ENCODE results near the gene SULT1C2.
A peak's percentile ranks its signal among the peaks of the same experiment; 100 is the strongest.

SULT1C2 gene

DNA sequence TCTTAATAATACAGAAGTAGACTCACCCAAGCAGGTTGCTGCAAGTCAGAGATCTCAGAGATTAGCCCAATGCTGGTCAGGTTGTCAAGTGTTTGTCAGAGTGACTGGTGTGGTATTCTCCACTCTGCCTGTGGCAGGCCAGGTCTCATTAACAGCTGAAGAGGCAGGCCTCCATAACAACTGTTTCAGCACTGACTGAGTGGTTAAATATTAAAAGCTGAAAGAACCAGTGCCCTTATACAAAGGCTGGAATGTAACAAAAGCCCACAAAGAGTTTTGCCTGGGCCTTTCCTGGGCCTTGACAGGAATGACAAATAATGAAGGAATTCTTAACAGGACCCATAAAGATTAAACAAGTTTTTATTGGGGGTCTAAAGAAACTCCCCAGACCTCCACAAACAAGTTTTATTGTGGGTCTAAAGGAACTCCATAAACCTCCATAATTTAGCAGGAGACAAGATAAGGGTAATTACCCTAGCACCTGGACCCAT is 26.8 kb downstream of the SULT1C2 start:
- no peak overlapping the region for H3K4me3 ChIP-seq (ENCODE audit: low read length, poor library complexity, severe bottlenecking)
- no peaks in the 10 kb centered on the region for H3K79me2 ChIP-seq (ENCODE audit: insufficient read depth, low read length)
- H3K9ac ChIP-seq (ENCODE audit: low read depth, low read length, poor library complexity, severe bottlenecking), result no peak overlapping the region
- no peak overlapping the region for H2AFZ ChIP-seq (ENCODE audit: low read length)
- no peaks in the 10 kb centered on the region for H3K9me2 ChIP-seq (replicated peaks; ENCODE audit: low read depth, low read length)
- no peaks in the 10 kb centered on the region for H3K36me3 ChIP-seq (ENCODE audit: insufficient read depth, low read length)
- H3F3A ChIP-seq (ENCODE audit: low read depth), result no peaks in the 10 kb centered on the region
- no peaks in the 10 kb centered on the region for H3K27me3 ChIP-seq (ENCODE audit: insufficient read depth, low read length, poor library complexity, severe bottlenecking)
- no peaks in the 10 kb centered on the region for H4K20me1 ChIP-seq (ENCODE audit: insufficient read depth, low read length, poor library complexity, severe bottlenecking)
- H3K9me3 ChIP-seq (ENCODE audit: insufficient read depth, low read depth, low read length), result no peaks in the 10 kb centered on the region
- no peak for TF ChIP-seq EZH2phosphoT487 (IDR thresholded peaks at IDR 0.05; ENCODE audit: borderline replicate concordance)
- TF ChIP-seq, protein P1, sequence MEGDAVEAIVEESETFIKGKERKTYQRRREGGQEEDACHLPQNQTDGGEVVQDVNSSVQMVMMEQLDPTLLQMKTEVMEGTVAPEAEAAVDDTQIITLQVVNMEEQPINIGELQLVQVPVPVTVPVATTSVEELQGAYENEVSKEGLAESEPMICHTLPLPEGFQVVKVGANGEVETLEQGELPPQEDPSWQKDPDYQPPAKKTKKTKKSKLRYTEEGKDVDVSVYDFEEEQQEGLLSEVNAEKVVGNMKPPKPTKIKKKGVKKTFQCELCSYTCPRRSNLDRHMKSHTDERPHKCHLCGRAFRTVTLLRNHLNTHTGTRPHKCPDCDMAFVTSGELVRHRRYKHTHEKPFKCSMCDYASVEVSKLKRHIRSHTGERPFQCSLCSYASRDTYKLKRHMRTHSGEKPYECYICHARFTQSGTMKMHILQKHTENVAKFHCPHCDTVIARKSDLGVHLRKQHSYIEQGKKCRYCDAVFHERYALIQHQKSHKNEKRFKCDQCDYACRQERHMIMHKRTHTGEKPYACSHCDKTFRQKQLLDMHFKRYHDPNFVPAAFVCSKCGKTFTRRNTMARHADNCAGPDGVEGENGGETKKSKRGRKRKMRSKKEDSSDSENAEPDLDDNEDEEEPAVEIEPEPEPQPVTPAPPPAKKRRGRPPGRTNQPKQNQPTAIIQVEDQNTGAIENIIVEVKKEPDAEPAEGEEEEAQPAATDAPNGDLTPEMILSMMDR (conservative IDR thresholded peaks at IDR 0.05; ENCODE audit: low read length), result no peak
- H3K4me2 ChIP-seq (ENCODE audit: low read depth, low read length, poor library complexity, severe bottlenecking), result no peak overlapping the region
- peaks cover 15% of the 10 kb centered on the region for H3K4me1 ChIP-seq (ENCODE audit: insufficient read depth, low read length, poor library complexity, severe bottlenecking)

GRCh38 chr2:108316033-108316432 is 27.3 kb downstream of the SULT1C2 start:
- no peaks in the 10 kb centered on the region for H3K79me2 ChIP-seq (ENCODE audit: insufficient read depth, low read length)
- no peak overlapping the region for H3K4me3 ChIP-seq (ENCODE audit: low read length, poor library complexity, severe bottlenecking)
- H3K4me2 ChIP-seq (ENCODE audit: low read depth, low read length, poor library complexity, severe bottlenecking), result peak overlapping the region; percentile 20
- H3K9ac ChIP-seq (ENCODE audit: low read depth, low read length, poor library complexity, severe bottlenecking), result no peak overlapping the region
- no peaks in the 10 kb centered on the region for H3K9me3 ChIP-seq (ENCODE audit: insufficient read depth, low read depth, low read length)
- H4K20me1 ChIP-seq (ENCODE audit: insufficient read depth, low read length, poor library complexity, severe bottlenecking), result no peaks in the 10 kb centered on the region
- no peaks in the 10 kb centered on the region for H3K9me2 ChIP-seq (replicated peaks; ENCODE audit: low read depth, low read length)
- no peaks in the 10 kb centered on the region for H3K27me3 ChIP-seq (ENCODE audit: insufficient read depth, low read length, poor library complexity, severe bottlenecking)
- H3K4me1 ChIP-seq (ENCODE audit: insufficient read depth, low read length, poor library complexity, severe bottlenecking), result peaks cover 15% of the 10 kb centered on the region
- no peaks in the 10 kb centered on the region for H3K36me3 ChIP-seq (ENCODE audit: insufficient read depth, low read length)
- peak overlapping the region; percentile 61 for H2AFZ ChIP-seq (ENCODE audit: low read length)
- H3F3A ChIP-seq (ENCODE audit: low read depth), result no peaks in the 10 kb centered on the region
- no peak for TF ChIP-seq EZH2phosphoT487 (IDR thresholded peaks at IDR 0.05; ENCODE audit: borderline replicate concordance)
- TF ChIP-seq, protein P1 (conservative IDR thresholded peaks at IDR 0.05; ENCODE audit: low read length), result no peak

DNA sequence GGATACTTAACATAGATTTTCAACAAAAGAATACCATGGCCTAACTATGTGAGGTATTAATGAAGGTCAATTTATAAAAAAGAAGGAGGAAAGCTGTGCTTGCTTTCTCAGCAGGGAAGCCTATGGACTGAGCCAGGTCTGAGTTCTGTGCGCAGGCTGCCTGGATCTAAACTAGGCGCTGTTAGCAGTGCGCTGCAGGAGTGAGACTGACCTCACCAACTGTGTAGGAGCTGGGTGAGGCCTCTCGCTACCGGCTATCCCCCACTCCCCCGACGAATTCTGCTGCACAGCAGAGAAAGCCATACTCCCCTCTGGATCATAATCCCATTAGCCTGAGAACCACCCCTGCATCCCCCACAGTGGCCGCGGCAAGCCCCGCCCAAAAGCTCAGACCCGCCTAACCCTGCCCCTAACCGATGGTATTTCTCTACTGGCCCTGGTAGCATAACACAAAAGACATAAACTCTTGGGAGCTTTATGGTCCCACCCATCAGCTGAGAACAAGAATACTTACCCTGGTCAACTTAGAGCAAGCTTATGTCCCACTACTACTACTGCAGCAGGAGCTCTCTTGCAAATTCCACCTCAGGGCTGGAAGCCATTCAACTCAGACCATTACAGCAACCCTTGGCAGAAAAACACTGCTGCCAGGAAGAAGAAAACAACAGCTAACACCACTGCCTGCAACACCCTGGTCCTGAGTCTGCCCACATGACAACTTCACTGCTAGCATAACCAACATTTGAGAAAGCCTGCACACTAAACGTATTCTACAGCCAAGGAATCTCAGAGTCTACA is 28.0 kb downstream of the SULT1C2 start:
- H2AFZ ChIP-seq (ENCODE audit: low read length), result peak overlapping the region; percentile 61
- H3K4me1 ChIP-seq (ENCODE audit: insufficient read depth, low read length, poor library complexity, severe bottlenecking), result peaks cover 15% of the 10 kb centered on the region
- TF ChIP-seq, protein P1 (conservative IDR thresholded peaks at IDR 0.05; ENCODE audit: low read length), result no peak
- TF ChIP-seq EZH2phosphoT487 (IDR thresholded peaks at IDR 0.05; ENCODE audit: borderline replicate concordance), result no peak
- H3K9me2 ChIP-seq (replicated peaks; ENCODE audit: low read depth, low read length), result no peaks in the 10 kb centered on the region
- peak overlapping the region; percentile 20 for H3K4me2 ChIP-seq (ENCODE audit: low read depth, low read length, poor library complexity, severe bottlenecking)
- H3K36me3 ChIP-seq (ENCODE audit: insufficient read depth, low read length), result no peaks in the 10 kb centered on the region
- no peaks in the 10 kb centered on the region for H4K20me1 ChIP-seq (ENCODE audit: insufficient read depth, low read length, poor library complexity, severe bottlenecking)
- no peaks in the 10 kb centered on the region for H3K79me2 ChIP-seq (ENCODE audit: insufficient read depth, low read length)
- H3K9ac ChIP-seq (ENCODE audit: low read depth, low read length, poor library complexity, severe bottlenecking), result no peak overlapping the region
- H3K4me3 ChIP-seq (ENCODE audit: low read length, poor library complexity, severe bottlenecking), result no peak overlapping the region
- H3K27me3 ChIP-seq (ENCODE audit: insufficient read depth, low read length, poor library complexity, severe bottlenecking), result no peaks in the 10 kb centered on the region
- no peaks in the 10 kb centered on the region for H3F3A ChIP-seq (ENCODE audit: low read depth)
- no peaks in the 10 kb centered on the region for H3K9me3 ChIP-seq (ENCODE audit: insufficient read depth, low read depth, low read length)

All from Loucy (cell line).